Activated CD4-positive, CD25-positive, alpha-beta regulatory T cell treated with anti-CD3 and anti-CD28 coated beads, Interleukin-2, amount 50 U/mL, for 24 hours (primary cell): Measurements from ENCODE around the gene CXXC1.
"Not testable (repeated sequence)": the region's sequence is repeated elsewhere in the genome, so short reads cannot be mapped to it uniquely, and the experiment has no call there.

Experiments used
- ATAC-seq, 2 donors: fragments of 150-1000 bp; cut with Tn5 transposase; one replicate each; pipeline ENCODE4 v1.10.0; 2021; ENCODE audit warnings: mild to moderate bottlenecking in 1 of 2, moderate library complexity in 1 of 2

The CXXC1 gene

GRCh38 chr18:50287441-50288347, at the start of gene CXXC1:
Gene CXXC1 (minus strand): TSS chr18:50287692. CDS start chr18:50287589, 103 bp downstream.
- peak; percentile 93 to 96 for ATAC-seq

GRCh38 chr18:50334546-50335152, 47.2 kb upstream of the CXXC1 start:
- ATAC-seq = no peak

- ATAC-seq = no peak
Observed at GRCh38 chr18:50331691-50332090, 44.2 kb upstream of the CXXC1 start.

DNA sequence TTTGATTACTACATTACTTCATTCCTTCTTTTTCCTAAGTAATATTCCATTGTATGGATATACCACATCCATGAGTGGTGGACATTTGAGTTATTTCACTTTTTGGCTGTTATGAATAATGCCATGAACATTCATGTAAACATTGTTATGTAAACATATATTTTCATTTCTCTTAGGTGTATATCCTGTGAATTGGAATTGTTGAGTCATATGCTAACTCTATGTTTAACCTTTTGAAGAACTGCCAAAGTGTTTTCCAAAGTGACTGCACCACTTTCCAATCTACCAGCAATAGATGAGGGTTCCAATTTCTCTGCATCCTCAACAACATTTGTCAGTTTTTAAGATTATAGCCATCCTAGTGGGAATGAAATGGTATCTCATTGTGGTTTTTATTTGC, 42.7 kb upstream of the CXXC1 start:
- ATAC-seq = no peak

- ATAC-seq = no peak
Observed at GRCh38 chr18:50327983-50328382, 40.5 kb upstream of the CXXC1 start.

- ATAC-seq = peak; percentile 38 to 51
Observed at GRCh38 chr18:50320719-50321118, 33.2 kb upstream of the CXXC1 start.

- ATAC-seq = no peak
Observed at GRCh38 chr18:50315100-50315871, 27.8 kb upstream of the CXXC1 start.

DNA sequence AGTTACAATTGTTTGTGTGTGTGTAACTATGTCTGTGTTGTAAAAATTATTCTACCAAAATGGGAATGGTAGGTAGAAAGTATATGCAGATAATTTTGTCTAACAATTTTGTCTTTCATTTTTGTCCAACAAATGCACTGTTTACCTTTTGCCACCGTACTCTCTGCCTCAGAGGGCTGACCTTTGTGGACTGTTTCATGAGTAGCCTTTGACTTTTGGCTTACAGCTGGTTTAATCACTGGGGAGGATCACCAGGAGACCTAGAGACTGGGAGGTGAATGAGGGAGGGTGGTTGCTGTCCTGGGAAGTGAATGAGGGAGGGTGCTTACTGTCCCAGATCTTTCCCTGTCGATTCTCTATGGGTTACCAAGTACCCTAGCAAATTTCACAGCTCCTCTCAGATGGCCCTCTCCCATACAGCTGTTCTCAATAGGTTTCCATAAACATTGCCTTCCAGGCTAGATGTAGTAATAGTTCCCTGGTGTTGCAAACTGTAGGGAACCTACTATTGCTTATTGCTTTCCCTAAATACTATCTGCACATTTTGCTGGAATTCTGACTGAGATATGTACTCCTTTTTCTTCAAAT, 26.5 kb upstream of the CXXC1 start:
- no peak for ATAC-seq

- ATAC-seq = no peak
Observed at GRCh38 chr18:50313031-50313607, 25.6 kb upstream of the CXXC1 start.

- no peak for ATAC-seq
Observed at GRCh38 chr18:50312296-50313030, 25.0 kb upstream of the CXXC1 start.

DNA sequence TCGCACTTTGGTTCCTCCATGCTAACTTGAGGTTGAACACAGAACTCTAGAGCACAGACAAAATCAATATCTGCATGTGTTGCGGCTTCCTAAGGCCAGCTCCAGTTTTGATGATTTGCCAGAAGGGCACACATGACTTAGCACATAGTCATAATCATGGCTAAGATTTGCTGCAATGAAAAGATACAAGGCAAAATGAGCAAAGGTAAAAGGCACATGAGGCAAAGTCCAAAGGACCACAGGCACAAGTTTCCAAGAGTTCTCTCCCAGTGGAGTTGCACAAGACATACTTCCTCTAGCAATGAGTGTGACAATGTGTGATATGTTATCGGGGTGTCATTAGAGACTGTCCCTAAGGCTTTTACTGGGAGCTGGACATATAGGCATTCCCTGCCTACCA, 24.2 kb upstream of the CXXC1 start:
- no peak for ATAC-seq

DNA sequence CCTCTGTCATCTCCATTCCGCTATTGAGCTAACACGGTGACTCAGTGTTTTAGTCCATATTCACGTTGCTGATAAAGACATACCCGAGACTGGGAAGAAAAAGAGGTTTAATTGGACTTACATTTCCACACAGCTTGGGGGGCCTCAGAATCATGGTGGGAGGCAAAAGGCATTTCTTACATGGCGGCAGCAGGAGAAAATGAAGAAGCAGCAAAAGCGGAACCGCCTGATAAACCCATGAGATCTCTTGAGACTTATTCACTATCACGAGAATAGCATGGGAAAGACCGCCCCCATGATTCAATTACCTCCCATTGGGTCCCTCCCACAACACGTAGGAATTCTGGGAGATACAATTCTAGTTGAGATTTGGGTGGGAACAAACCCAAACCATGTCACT, 22.6 kb upstream of the CXXC1 start:
- no peak for ATAC-seq

DNA sequence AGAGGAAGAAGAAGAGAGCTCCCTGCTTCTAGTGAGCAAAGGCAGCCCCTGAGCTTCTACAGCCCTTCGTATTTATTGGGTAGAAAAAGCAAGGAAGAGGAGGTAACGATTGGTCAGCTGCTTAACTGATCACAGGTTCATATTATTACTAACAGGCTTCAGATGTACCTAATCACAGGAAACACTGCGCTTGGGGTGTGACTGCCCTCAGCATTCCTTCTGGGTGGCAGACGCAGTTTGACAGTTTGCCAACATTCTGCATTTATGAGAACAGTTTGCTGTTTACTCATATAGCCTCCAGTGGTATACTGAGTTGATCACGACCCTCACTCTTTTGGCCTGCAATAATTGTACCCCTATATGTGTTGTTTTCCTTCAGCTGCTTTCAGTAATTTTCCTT, 21.4 kb upstream of the CXXC1 start:
- not testable (repeated sequence) for ATAC-seq

GRCh38 chr18:50307738-50308470, 20.4 kb upstream of the CXXC1 start:
- peak; percentile 100 for ATAC-seq

DNA sequence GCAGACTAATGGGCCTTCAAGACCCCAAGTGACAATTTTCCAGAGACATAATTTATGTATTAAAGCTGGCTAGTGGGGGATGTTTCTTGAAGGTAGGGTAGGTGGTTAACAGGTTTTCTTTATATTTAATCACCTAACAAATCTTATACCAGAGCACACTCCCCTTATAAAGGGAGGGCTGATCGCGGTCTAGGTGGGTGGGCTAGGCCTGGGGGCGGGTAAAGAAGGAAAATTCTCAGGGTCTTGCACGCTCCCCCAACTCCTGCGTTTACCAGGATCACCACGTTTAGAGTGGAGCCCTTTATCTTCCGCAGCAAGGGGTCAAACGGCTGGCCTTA, 19.9 kb upstream of the CXXC1 start:
- no peak for ATAC-seq

- ATAC-seq = no peak
Observed at GRCh38 chr18:50306944-50307343, 19.5 kb upstream of the CXXC1 start.

DNA sequence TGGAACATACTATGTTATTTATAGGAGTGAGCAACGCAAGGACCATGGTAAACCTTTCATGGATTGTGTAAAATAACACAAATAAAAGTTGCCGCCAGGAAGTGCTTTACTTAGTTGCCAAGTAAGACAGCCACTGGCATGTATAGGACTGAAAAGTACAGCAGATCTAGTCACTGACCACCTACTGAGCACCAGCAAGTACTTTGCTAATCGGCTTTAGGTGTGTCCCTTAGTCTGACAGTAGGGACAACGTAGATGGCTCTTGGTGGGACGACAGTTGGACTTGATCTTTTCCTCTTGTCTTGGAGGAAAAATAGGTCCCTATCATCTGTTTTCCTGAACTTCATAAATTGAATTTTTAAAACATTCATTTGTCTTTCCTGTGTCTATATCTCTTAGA, 13.6 kb upstream of the CXXC1 start:
- ATAC-seq = no peak

DNA sequence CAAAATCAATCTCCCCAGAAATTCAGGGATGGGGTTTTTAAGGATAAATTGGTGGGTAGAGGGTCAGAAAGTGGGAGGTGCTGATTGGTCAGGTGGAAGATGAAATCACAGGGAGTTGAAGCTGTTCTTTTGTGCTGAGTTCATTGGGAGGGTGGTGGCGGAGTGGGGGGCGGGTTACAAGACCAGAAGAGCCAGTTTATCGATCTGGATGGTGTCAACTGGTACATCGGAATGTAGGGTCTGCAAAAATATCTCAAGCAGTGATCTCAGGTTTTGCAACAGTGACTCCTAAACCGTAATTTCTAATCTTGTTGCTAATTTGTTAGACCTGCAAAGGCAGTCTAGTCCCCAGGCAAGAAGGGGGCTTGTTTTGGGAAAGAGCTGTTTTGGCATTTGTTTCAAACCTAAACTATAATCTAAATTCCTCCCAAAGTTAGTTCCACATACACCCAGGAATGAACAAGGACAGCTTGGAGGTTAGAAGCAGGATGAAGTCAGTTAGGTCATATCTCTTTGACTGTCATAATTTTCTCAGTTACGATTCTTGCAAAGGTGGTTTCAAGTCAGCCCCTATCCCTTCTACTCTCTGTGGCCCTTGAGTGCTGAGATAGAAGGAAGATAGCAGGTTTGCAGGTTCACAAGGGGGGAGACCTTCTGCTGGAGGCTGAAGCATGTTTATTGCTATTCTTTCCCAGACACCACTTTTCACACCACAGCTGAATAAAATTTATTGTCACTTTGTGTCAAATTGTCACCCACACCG, 12.3 kb upstream of the CXXC1 start:
- ATAC-seq = no peak

DNA sequence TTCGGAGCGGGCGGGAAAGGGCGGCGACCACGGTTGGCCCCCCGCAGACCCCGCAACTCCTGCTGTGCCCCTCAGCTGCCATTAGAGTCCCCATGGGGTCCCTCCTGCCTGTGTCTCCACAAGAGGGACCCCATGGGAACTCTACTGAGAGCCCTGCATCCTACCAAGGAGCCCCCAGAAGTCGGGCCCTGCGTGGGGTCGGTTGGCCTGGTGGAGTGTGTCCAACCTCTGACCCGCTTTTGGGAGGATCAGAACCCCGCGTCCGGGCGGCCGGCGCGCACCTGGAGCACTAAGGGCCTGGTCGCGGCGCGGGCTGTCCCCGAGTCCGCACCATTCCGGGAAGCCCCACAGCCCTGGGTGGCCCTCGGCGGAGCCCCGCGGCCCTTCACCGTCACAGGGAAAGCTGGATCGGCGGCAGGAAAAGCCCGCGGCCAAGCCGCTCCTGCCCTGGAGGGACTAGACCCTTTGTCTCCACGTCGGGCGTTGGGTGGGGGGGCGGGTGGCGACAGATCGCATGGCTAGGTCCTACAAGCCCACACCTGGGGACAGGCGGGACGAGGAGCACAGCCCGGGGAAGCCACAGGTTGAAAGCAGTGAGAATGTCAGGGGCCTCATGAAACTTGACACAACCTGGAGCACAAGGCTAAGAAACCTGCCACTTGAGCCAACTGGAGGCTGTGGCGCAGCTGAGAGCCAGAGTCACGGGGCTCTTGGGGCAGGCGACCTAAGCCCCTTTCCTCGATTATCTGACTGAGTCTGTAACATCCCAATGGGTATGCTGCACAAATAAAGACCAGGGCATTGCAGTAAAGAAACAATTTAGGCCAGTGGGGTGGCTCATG, 11.2 kb upstream of the CXXC1 start:
- no peak for ATAC-seq
